Measurements from ENCODE around the gene CNKSR3.
A peak's percentile ranks its signal among the peaks of the same experiment; 100 is the strongest.
"Not testable (repeated sequence)": the region's sequence is repeated elsewhere in the genome, so short reads cannot be mapped to it uniquely, and the experiment has no call there.

CNKSR3 gene

DNA sequence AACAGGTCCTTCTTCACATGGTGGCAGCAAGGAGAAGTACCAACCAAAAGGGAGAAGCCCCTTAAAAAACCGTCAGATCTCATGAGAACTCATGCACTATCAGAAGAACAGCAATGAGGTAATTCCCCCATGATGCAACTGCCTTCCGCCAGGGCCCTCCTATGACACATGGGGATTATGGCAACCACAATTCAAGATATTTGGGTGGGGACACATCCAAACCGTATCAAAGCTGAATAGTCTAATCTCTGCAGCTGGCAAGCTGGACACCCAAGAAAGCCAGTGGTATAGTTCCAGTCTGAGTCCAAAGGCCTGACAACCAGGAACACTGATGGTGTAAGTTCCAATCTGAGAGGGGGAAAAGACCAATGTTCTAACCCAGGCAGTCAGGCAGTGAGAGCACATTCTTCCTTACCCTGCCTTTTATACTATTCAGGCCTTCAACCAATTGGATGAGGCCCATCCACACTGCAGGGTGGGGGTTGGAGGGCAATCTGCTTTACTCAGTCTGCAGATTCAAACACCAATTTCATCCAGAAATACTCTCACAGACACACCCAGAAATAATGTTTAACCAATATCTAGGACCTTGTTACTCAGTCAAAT, 17.9 kb upstream of the CNKSR3 start:
- no peak for FAIRE-seq
- no peak for DNase-seq (ENCODE audit: low spot score)

DNA sequence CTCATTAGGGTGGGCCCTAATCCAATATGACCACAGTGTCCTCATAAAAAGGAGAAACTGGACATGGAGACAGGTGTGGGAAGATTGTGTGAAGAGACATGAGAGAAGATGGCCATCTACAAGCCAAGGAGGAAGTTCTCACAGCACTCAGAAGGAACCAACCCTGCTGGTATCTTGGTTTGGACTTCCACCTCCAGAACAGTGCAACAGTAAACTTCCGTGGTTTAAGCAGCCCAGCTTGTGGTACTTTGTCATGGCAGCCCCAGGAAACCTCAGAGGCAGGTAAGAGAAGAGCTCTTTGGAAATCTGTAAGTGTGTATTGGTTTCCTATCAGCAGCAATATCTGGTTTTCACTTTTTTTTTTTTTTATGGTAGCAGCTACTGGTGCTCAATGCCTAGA, 16.5 kb upstream of the CNKSR3 start:
- no peak for DNase-seq (ENCODE audit: low spot score)
- no peak for FAIRE-seq

DNA sequence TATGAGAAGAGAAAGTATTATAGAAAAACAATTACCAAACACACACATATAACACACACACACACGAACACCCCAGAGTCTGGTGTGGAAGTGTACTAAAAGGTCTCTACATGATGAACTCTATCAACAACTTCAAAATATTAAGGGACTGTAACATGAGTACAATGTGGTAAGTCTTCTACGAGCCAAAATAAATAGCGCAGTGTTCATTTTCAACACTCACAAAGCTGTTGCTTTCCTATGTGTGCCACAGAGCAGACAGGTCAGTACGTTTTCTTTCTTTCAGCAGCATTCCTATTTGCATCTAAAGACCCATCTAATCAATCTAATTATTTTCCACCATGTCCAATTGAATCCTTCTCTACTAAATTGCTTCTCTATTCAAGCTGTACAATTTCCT, 12.1 kb upstream of the CNKSR3 start:
- no peak for FAIRE-seq
- DNase-seq (ENCODE audit: low spot score): no peak

- no peak for DNase-seq (ENCODE audit: low spot score)
- no peak for FAIRE-seq
These were observed 10.9 kb upstream of the CNKSR3 start for GRCh38 chr6:154521412-154521811.

DNA sequence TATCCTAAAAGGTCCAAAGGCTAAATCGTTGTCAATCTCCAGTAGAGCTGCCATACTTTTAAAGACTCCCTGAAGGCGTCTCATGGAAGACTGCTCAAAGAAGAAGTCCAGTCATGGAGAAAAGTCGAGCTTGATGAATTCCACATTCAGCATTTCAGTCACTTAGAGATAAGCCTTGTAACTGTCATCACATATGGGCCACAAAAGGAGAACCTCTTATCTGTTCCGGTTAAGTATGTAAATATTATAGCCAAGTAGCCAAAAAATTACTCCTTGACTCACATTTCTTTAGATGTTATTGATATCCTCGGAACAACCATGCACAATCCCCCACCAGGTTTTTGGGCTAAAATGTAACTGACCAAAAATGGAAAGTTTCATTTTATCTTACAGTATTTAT, 9.8 kb upstream of the CNKSR3 start:
- FAIRE-seq (no peak), DNase-seq (ENCODE audit: low spot score) (no peak)

DNA sequence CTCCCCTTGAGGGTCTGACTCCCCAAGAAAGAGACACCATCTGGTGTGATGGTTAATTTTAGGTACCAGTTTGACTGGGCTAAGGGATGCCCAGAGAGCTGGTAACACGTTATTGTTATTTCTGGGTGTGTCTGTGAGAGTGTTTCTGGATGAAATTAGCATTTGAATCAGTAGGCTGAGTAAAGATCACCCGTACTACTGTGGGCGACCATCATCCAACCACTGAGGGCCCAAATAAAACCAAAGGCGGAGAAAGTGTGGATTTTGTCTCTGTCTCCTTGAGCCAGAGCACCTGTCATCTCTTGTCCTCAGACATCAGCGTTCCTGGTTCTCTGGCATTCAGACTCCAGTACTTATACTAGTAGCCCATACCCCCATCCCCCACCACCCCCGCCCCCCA, 7.9 kb upstream of the CNKSR3 start:
- DNase-seq (ENCODE audit: low spot score): no peak
- no peak for FAIRE-seq

DNA sequence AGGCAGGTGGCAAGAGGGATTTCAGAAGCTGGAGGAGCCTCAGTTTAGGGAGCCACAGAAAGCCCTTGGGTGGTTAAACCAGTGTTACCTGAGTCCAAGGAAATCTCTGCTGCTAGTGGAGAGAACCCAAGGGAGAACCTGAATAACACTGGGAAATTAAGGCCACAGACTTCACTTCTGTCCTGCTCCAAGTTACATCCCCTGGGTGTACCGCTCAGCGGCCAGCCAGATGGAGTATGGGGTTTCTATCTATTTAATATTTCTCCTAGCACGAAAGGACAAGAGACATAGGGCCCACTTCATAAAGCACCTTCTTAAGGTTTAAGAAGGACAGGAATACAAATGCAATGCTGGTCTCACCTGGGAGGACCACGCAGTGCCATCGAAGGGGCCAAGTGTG, 5.8 kb upstream of the CNKSR3 start:
- no peak for FAIRE-seq
- DNase-seq (ENCODE audit: low spot score): no peak

DNA sequence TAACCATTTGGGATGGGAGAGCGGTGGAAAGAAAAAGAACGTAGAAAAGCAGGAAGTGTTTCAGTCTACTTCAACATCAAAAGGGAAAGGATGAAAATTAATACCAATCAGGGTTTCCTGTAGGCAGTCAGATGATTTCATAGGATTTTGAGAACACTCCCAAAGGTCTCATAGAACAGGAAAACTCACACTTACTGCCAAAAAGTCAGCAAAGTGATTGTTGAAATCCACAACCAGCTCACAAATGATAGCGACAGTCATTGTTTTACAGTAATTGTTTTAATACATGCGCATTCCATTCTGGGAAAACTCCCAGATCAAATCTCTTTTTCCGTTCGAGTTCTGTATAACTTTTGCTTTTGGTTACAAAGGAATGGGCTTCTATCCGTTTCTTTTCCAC, 5.3 kb upstream of the CNKSR3 start:
- DNase-seq (ENCODE audit: low spot score): no peak
- no peak for FAIRE-seq

DNA sequence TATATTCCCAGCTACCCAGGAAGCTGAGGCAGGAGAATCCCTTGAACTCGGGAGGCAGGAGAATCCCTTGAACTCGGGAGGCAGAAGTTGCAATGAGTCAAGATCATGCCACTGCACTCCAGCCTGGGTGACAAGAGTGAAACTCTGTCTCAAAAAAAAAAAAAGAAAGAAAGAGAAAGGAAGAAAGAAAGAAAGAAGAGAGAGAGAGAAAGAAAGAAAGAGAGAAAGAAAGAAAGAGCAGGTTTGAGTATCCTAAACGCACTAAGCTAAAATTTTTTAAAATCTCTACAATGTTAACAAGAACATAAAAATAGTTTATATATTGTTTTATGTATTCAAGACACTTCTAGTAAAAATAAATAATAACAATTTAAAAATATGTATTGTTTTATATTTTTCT, 4.6 kb upstream of the CNKSR3 start:
- DNase-seq (ENCODE audit: low spot score); FAIRE-seq: not testable (repeated sequence)

GRCh38 chr6:154514481-154514880, 4.0 kb upstream of the CNKSR3 start:
- DNase-seq (ENCODE audit: low spot score) (no peak), FAIRE-seq (no peak)

GRCh38 chr6:154513601-154514320, 3.3 kb upstream of the CNKSR3 start:
- FAIRE-seq (no peak), DNase-seq (ENCODE audit: low spot score) (no peak)

DNA sequence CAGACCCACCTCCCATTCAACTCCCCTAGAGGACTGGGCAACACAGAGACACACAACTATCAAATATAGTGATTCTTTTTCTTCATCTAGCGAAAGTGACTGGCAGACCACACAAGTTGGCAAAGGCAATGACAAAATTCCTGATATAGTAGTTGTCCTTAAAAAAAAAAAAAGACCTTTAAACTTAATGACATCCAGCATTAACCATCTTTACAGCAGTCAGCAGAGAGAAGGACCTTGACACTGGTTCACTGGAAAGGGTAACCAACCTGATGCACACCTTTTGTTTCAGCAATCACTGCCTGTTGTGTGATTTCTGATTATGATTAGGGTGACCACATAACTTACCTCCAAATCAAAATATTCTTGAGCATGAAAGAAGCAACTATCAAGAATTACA, 1.7 kb upstream of the CNKSR3 start:
- no peak for FAIRE-seq
- DNase-seq (ENCODE audit: low spot score): no peak

DNA sequence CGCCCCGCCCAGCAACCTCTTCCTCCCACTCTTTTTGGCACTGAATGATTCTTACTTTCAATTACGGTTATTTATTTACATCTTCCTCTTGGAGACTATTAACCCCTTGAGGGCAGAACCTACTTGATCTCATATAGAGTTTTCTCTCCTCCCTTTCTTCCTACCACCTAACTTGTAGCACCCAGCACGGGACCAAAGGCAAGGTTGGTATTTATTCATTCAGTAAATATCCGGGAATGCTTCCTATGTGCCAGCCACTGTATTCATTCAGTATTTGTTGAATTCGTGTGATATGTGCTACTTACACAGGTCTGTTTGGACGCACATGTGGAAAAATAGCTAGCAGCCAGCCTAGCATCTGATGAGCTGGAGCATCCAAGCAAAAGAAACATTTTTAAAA, 1.3 kb upstream of the CNKSR3 start:
- FAIRE-seq (no peak), DNase-seq (ENCODE audit: low spot score) (no peak)

GRCh38 chr6:154509421-154510143, 903 bp downstream of the CNKSR3 start:
- DNase-seq (ENCODE audit: low spot score) (peak; percentile 38), FAIRE-seq (no peak)

DNA sequence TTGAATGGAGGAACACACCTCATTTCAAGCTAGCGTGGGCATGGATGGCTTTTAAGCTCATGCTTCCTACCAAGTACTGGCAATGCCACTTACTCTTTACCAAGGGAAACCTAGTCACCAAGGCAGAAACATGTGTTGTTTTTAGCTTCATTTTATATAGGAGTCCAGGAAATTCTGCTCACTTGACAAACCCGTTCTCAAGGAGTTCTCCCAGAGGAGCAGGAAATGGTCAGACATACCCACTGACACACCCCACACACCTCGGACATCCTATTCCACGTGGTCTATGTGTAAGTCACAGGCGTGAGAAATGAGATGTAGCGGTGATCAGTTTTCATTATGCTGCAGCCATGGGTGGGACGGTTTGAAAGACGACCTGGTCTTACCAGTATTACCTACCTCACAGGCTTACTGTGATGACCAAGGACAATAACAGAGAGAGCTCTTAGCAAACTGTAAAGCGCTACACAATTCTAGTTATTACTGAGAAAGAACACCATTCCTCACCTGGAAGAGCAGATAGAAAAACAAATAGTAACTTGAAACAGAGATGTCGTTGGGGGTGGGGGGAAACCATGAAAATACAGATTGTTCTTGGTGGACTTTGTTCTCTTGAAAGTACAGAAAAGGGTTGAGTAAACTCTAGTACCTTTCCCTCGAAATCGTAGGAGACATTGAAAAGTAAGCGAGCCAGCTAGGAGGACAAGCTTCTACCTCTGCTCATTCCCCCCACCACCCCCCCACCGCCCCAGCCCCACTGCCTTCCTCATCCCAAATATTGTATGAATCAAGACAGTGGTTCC, 1.7 kb downstream of the CNKSR3 start:
- FAIRE-seq: no peak
- peak; percentile 13 for DNase-seq (ENCODE audit: low spot score)

DNA sequence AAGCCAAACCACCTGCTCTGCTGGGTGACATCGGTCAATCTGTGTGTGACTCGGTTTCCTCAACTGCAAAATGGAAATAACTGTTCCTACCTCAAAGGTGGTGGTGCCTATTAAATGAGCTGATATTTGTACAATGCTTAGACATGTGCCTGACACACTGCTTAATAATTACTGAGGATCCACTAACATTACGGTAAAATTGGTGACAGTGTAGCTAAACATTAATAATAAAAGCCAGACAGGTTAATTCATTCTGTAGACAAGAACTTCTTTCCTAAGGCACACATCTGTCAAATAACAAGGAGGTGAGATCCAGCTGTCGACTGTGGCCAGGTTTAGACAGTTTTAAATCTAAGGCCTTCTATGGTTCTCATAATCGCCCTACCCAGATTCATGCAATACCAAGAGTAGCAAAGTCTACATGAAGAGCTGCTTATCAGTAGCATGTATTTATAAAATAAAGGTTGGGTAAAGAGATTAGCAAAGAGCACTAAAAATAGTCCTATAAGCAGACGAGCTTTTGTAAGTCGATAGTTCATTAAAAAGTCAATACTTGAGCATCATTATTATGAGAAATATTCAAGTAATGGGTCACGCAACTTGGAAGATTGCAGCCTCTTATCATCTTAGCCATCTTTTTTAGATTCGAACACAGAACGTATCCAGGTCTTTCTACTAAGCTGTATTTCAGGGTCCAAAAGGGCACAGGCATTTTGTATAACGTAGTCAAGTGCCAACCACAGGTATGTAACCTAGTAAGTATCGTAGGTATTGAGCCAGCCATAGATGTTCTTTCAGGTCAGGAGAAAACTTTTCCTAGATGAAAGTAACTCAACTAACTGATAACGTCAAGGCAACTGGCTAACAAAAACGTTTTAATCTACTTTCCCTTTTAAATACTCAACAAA, 3.2 kb downstream of the CNKSR3 start:
- FAIRE-seq: no peak

GRCh38 chr6:154506582-154506981, 3.9 kb downstream of the CNKSR3 start:
- no peak for FAIRE-seq

More for the DNA sequence above, 3.2 kb downstream of the CNKSR3 start:
- no peak for DNase-seq (ENCODE audit: low spot score)

DNA sequence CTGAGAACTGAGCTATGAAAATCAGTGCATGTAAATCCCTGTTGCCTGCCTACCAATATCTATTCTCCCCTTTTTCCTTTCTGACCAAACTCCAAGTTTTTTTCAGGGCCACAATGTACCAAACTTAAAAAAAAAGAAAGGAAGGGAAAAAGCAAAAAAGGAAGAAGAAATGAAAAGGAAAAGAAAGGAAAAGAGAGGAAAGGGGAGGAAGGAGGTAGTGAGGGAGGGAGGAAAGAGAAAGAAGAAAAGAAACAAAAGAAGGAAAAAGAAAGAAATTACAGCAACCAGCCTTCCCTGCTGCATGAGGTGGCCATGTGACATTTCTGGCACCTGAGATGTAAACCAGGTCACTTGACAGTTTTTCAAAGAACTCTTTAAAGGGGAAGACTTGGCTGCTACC, 4.4 kb downstream of the CNKSR3 start:
- DNase-seq (ENCODE audit: low spot score) (no peak), FAIRE-seq (no peak)

More at GRCh38 chr6:154506582-154506981, 3.9 kb downstream of the CNKSR3 start:
- no peak for DNase-seq (ENCODE audit: low spot score)

DNA sequence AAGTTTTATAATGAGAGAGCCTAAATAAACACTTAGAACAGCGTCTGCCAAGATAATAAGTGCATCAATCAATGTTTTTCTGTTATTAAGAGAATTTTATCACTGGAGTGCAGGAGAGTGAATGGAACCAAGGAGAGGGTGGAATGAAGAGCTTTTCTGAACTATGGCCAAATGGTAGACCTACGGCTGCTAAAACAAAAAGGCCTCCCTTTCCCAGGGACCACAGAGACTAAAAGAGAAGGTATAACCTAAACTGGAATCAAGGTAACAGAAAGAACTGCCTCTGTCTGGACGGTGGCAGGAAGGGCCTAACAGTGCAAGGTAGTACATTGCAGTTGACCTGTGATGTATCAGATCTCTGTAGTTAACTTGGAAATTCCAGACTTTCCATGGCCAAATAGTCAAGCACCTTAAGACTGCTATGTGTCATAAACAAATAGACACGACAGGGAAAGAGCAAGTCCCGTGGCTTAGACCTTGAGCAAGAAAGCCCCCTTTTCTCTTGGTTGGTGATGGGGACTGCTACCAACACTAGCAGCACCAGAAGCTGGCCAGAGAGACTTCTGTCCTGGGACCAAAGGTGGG, 5.5 kb downstream of the CNKSR3 start:
- FAIRE-seq: no peak
- no peak for DNase-seq (ENCODE audit: low spot score)

DNA sequence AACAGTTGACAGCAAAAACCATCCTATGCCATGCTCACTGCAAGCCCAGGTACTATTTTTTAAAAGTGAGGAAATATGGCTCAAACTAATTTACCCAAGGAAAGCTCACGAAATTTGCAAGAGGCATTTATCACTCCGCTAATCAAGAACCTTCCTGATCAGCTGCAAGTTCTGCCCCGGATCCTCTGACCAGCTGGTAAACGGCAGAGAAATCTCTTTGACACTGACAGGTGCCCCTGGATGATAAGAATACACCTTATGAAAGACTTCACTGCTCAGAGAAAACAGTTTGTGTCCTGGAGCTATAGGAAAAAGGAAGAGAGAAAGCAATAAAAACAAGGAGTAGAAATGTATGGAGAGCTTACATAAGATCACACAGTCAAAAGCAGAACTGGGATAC, 6.4 kb downstream of the CNKSR3 start:
- DNase-seq (ENCODE audit: low spot score) (no peak), FAIRE-seq (no peak)
